ENCODE data around the gene CALB2.

- TF ChIP-seq, protein P1, sequence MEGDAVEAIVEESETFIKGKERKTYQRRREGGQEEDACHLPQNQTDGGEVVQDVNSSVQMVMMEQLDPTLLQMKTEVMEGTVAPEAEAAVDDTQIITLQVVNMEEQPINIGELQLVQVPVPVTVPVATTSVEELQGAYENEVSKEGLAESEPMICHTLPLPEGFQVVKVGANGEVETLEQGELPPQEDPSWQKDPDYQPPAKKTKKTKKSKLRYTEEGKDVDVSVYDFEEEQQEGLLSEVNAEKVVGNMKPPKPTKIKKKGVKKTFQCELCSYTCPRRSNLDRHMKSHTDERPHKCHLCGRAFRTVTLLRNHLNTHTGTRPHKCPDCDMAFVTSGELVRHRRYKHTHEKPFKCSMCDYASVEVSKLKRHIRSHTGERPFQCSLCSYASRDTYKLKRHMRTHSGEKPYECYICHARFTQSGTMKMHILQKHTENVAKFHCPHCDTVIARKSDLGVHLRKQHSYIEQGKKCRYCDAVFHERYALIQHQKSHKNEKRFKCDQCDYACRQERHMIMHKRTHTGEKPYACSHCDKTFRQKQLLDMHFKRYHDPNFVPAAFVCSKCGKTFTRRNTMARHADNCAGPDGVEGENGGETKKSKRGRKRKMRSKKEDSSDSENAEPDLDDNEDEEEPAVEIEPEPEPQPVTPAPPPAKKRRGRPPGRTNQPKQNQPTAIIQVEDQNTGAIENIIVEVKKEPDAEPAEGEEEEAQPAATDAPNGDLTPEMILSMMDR (IDR thresholded peaks at IDR 0.05), result no peak
- no peak for TF ChIP-seq POLR2A (IDR thresholded peaks at IDR 0.05)
- no peak for TF ChIP-seq POLR2AphosphoS5 (IDR thresholded peaks at IDR 0.05)
Observed at GRCh38 chr16:71315269-71315668, 43.3 kb upstream of the CALB2 start.
